ENCODE data around the gene PAH. TPM values are rescaled to one million over a fixed set of nuclear protein-coding genes. Genes with fewer than 3 reads are reported as not detected.

PAH gene
- total and polyA plus RNA-seq, 10 of the 15 experiments (the other 5 are each of a cell fraction or from before 2014, with no cell fraction given) = 0.20 to 4.8 (median 0.55) TPM; not detected in 1

GRCh38 chr12:102960766-102961465 lies 43.9 kb upstream of the PAH start:
- POLR2A ChIA-PET = interaction anchor here (0.5 to 3.0 kb wide), 7 partner anchors 9 to 541 kb away, joined by 3 to 16 read pairs (median 4); no protein-coding TSS in a partner anchor
- no peak overlapping the region for H2AFZ ChIP-seq (ENCODE audit: control insufficient read depth, low read depth, low read length)
- peak; percentile 53 for TF ChIP-seq SUZ12 (IDR thresholded peaks at IDR 0.05; ENCODE audit: unreplicated experiment)
- TF ChIP-seq CTCF (IDR thresholded peaks at IDR 0.05 in 2 of 3, conservative IDR thresholded peaks at IDR 0.05 in 1 of 3; ENCODE audit: control insufficient read depth in 2 of 3, extremely low read depth in 1 of 3, insufficient read depth in 1 of 3, low read depth in 3 of 3, low read length in 3 of 3) = no peak
- no peak for TF ChIP-seq ZNF622 (IDR thresholded peaks at IDR 0.05)
- no peak for TF ChIP-seq IRF4 (IDR thresholded peaks at IDR 0.05; ENCODE audit: low read depth, low read length)
- no peak for TF ChIP-seq IRF3 (IDR thresholded peaks at IDR 0.05)
- peak; percentile 88 for TF ChIP-seq PAX5 (IDR thresholded peaks at IDR 0.05; ENCODE audit: borderline replicate concordance, low read depth, low read length)
- peaks cover 0 to 28% of the 10 kb centered on the region in 2 experiments; a peak in 2 of 4 replicates for H3K27me3 ChIP-seq (replicated peaks in 1 of 2; ENCODE audit: control insufficient read depth in 2 of 2, insufficient read depth in 2 of 2, low read length in 1 of 2)
- FAIRE-seq = no peak
- no peak overlapping the region for H3K9ac ChIP-seq (ENCODE audit: control insufficient read depth, insufficient read depth, low read length)
- H3K27ac ChIP-seq (ENCODE audit: control insufficient read depth, insufficient read depth) = no peak overlapping the region
- CTCF ChIA-PET = interaction anchor here (0.8 to 3.0 kb wide), 11 partner anchors 8 to 587 kb away, joined by 3 to 16 read pairs (median 4); no protein-coding TSS in a partner anchor
- peaks cover 8% of the 10 kb centered on the region for H3K9me3 ChIP-seq (replicated peaks; ENCODE audit: control insufficient read depth, insufficient read depth, low read length)
- BruUV-seq (replicated peaks) = no TSS peak
- in situ Hi-C loops (cut with MboI) = no loop called here
- peaks cover 8% of the 10 kb centered on the region for H3K4me1 ChIP-seq (ENCODE audit: control insufficient read depth, insufficient read depth, low read length)
- SMC1A ChIA-PET (ENCODE audit: uncharacterized antibody, unreplicated experiment) = interaction anchor here (1.0 to 5.9 kb wide), 18 partner anchors 8 to 587 kb away, joined by 3 to 39 read pairs (median 4); no protein-coding TSS in a partner anchor
- intact Hi-C loops (cut with micrococcal nuclease; ENCODE audit: unreplicated experiment) = no loop called here
- H4K20me1 ChIP-seq (ENCODE audit: control insufficient read depth, insufficient read depth) = no peaks in the 10 kb centered on the region
- no peaks in the 10 kb centered on the region for H3K36me3 ChIP-seq (ENCODE audit: control insufficient read depth in 2 of 2, insufficient read depth in 2 of 2, low read length in 1 of 2)
- no peak overlapping the region for H3K4me3 ChIP-seq
- DNase-seq (ENCODE audit: low read depth, low spot score) = no peak
- RAD21 ChIA-PET (ENCODE audit: unreplicated experiment) = interaction anchor here (0.6 to 5.6 kb wide), 13 partner anchors 9 to 546 kb away, joined by 3 to 54 read pairs (median 4); no protein-coding TSS in a partner anchor
- no peak for ATAC-seq
- WGBS (ENCODE audit: insufficient coverage, insufficient replicate concordance, low lambda C conversion rate, missing lambda C conversion rate) = 8% methylated on average over 19 of the region's 19 CpGs
- H3K79me2 ChIP-seq (ENCODE audit: control insufficient read depth, insufficient read depth, low read length) = no peaks in the 10 kb centered on the region
- H3K4me2 ChIP-seq (ENCODE audit: control insufficient read depth, insufficient read depth) = peak overlapping the region; percentile 53; the same call in 1 of the 2 replicates

Data from GM12878 (cell line).